Erythroblast (primary cell): ENCODE data around the gene PDGFD.

Experiments
- DNase-seq, 2 experiments: peaks; one replicate each; lab custom pipeline; 2025; lab: John Stamatoyannopoulos, UW
- GATA1 ChIP-seq: IDR thresholded peaks from 2 replicates; pipeline ENCODE4 v1.6.1; 2011; ENCODE audit warnings: low read depth, mild to moderate bottlenecking, control low read depth, low read length, moderate library complexity
- POLR2A ChIP-seq: IDR thresholded peaks from 2 replicates; pipeline ENCODE4 v1.6.1; 2011; ENCODE audit warnings: mild to moderate bottlenecking, low read length

Gene PDGFD

GRCh38 chr11:104094576-104094975, 69.4 kb downstream of the PDGFD start:
- TF ChIP-seq GATA1 = no peak
- TF ChIP-seq POLR2A = no peak
- DNase-seq = no peak

DNA sequence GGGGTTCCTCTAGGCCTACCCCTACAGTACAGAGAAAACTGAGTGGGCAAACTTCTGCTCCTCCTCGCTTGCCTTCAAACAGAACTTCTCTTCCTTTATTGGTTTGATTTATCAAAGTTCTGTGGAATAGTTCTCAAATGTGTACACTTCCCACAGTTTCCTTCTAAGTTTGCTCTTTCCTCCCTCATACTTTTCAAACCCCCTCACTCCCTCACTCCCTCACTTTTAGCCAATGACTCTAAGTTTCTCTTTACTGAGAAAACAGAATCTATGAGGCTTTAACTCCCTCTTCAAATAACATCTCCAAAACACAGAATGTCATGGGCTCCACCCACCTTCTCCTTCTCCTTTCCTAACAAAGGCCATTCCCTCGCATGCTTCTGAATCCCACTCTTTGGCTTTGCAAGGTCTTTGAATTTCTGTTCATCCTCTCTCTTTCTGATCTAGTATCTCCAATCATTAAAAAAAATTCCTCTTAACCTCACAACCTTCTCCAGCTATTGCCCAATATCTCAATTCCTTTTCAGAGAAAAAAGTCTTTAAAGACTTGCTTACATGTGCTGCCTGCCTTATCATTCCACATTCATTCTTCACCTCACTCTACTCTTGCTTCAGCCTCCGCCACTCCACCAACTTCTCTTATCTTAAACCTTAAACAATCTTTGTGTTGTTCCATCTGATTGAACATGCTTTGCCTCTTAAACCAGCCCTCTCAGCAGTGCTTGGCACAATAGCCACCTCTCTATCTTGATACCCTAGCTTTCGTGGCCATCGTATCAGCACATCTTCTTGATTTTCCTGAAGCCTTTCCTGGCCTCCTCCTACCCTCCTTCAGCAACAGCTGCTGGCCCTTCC, 70.3 kb downstream of the PDGFD start:
- no peak for TF ChIP-seq GATA1
- no peak for TF ChIP-seq POLR2A
- DNase-seq = no peak

DNA sequence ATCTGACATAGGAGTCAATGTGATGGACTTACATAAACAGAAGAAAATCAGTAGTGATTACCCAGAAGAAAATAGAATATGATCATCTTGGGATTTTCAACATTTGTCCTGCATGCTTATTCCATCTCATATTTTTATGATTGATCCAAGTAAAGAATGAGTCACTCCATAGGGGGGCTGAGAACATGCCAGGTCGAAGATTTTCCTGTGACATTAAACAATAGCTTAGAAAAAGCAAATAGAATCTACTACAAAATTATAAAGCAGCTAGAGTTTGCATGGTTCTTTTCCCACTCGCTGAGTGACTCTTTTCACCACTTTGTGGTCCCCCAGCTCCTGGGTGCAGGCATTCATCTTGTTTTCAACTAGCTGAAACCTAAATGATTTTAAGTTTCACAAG, 71.2 kb downstream of the PDGFD start:
- TF ChIP-seq POLR2A = no peak
- no peak for TF ChIP-seq GATA1
- DNase-seq = no peak

DNA sequence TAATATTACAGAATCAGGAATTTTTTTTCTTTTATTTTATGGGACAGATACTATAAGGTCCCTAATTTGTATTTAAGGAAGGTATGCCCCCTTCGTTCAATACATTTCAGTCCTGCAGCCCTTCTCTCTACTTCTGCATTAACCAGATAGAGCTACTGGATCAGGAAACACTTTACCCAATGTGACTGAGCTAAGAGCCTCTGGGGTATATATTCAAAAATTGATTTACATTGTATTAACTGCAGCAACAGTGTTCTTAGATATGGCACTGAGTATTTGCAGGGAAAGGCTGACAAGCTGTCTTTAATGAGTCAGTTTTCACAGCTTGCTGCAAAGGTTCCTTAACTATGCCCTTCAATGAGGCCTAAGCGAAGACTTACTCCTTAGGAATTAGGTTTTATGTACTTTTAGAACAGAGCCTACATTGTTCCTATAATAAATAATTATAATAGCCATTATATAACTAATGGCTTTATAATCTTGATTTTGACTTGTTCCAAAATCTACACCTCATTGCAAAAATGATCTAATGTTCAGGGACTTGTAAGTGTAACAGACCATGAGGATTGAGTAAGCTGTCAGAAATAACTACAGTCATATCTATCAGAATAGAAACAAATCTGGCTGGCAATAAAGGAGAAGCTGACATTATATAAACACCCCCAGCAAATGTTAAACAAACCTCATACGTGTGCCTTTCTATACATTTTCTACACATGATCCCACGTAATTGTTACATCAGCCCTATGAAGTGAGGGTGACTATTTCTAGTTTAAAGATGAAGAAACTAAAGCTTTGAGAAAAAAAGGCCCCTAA, 72.5 kb downstream of the PDGFD start:
- TF ChIP-seq POLR2A (no peak), GATA1 (no peak)
- no peak for DNase-seq

- TF ChIP-seq GATA1 = no peak
- TF ChIP-seq POLR2A = no peak
- DNase-seq = no peak
Measured at GRCh38 chr11:104090767-104091166, 73.2 kb downstream of the PDGFD start.

- TF ChIP-seq POLR2A (no peak), GATA1 (no peak)
- no peak for DNase-seq
Measured at GRCh38 chr11:104089481-104089880, 74.5 kb downstream of the PDGFD start.

- no peak for DNase-seq
- TF ChIP-seq POLR2A (no peak), GATA1 (no peak)
Measured at GRCh38 chr11:104086621-104087020, 77.3 kb downstream of the PDGFD start.

DNA sequence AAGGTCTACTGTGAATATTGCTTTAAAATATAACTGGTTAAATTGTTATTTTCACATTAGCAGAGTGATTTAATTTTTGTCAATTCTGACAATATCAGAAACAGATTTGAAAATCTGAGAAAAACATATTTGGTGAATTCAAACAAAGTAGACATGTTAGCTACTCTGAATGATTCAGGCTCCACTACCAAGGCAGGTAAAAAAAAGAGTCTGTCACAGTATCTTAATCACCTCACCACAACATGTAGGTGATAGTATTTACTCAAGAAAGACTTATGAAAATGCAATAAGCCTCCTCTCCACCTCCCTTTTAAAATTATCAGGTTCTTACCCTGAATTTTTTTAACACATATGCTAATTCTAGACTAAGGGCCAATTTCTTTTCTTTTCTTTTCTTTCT, 85.0 kb downstream of the PDGFD start:
- DNase-seq = no peak
- TF ChIP-seq GATA1 = no peak
- TF ChIP-seq POLR2A = no peak

- no peak for TF ChIP-seq POLR2A
- no peak for TF ChIP-seq GATA1
- DNase-seq = no peak
Measured at GRCh38 chr11:104078245-104078644, 85.7 kb downstream of the PDGFD start.

DNA sequence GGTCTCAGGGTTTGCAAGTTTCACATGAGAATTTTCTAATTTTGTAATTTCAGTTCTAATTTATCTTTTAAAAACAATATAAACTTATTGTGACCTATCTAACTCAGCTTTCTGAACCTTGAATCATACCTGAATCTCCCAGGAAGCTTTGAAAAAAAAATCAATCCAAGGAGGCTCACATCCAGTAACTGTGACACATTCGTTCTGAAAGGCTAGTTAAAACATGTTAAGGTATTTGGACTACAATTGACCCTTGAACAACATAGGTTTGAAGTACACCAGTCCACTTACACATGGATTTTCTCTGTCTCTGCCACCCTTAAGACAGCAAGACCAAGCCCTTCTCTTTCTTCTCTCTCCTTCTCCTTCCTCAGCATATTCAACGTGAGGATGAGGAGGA, 87.5 kb downstream of the PDGFD start:
- TF ChIP-seq POLR2A = no peak
- TF ChIP-seq GATA1 = no peak
- DNase-seq = no peak

- no peak for DNase-seq
- no peak for TF ChIP-seq POLR2A
- no peak for TF ChIP-seq GATA1
Measured at GRCh38 chr11:104075706-104076105, 88.2 kb downstream of the PDGFD start.

DNA sequence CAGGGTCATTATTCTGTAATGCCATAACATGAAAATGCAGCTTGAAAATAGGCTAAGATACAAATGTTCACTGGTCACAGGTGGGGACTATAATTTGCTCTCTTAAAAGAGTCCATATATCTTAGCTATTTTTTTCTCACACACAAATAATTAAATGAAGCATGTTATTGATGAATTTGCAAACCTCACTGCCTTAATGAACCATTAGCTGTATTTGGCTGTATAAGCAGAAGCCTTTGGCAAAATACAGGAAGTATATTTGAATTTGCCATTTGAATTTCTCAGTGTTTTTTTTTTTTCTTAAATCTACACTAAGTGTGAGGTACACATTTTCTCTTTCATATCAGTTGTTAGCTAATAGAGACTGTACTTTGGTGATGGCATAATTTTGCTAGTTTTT, 88.9 kb downstream of the PDGFD start:
- TF ChIP-seq GATA1 = no peak
- TF ChIP-seq POLR2A = no peak
- no peak for DNase-seq

GRCh38 chr11:104073950-104074705, 89.8 kb downstream of the PDGFD start:
- TF ChIP-seq GATA1 (no peak), POLR2A (no peak)
- DNase-seq = peak in 1 of 2 experiments; percentile 6

- DNase-seq = no peak
- TF ChIP-seq GATA1 = no peak
- TF ChIP-seq POLR2A = no peak
Measured at GRCh38 chr11:104067534-104067933, 96.4 kb downstream of the PDGFD start.
